HG03558 (cell line): Measurements from ENCODE around the gene GNAI3.

Source experiments
- ATAC-seq: cut with Tn5 transposase; IDR thresholded peaks from one replicate; pipeline ENCODE4 v1.9.1; 2021; ENCODE audit warnings: moderate number of reproducible peaks; ENCODE audit not compliant: unreplicated experiment; ENCODE audit errors: extremely low read depth

The GNAI3 gene

GRCh38 chr1:109548321-109549267 is at the start of gene GNAI3:
Gene GNAI3 (plus strand): TSS chr1:109548615. CDS start chr1:109548721, 106 bp downstream.
- ATAC-seq: peak; percentile 36

GRCh38 chr1:109499081-109499480 is 49.3 kb upstream of the GNAI3 start:
- ATAC-seq: no peak

DNA sequence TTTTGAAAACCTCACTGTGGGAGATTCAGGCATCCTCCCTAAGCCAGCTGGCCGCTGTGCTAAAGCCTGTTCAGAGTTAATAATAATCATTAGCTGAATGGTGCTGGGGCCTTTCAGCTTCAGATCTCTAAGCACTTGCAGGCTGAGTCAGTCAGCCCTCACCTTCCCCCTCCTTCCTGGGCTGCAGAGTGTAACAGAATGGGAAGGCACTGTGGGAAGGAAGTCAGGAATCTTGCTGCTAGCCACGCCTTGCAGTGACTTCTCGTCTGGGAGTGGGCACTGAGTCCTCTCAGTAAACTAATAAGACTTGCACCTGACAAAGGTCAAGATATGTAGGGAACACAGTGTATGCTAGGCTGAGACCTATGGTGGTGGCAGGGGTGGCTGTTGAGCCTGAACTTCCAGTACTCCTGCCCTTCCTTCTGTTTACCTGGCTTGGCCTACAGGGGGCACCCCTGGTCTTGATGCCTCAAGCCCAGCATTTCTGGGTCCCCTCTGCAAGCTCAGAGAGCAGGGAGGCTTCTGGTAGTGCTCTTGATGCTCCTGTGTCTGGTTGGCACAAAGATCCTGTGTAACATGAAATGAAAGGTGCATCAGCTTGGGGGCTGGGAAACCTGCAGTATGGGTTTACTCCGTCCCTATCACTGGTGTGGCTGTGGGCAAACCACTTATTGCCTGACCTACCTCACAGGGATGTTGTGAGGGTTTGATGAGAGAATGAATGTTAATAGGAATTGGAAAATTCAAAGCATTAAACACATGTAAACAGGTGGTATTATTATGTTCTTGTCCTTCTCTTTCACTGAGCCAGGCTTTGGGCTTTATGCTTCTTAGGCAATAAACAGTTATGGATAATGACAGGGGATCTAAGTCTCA is 48.5 kb upstream of the GNAI3 start:
- no peak for ATAC-seq

- no peak for ATAC-seq
These were observed 47.5 kb upstream of the GNAI3 start for GRCh38 chr1:109500941-109501381.

DNA sequence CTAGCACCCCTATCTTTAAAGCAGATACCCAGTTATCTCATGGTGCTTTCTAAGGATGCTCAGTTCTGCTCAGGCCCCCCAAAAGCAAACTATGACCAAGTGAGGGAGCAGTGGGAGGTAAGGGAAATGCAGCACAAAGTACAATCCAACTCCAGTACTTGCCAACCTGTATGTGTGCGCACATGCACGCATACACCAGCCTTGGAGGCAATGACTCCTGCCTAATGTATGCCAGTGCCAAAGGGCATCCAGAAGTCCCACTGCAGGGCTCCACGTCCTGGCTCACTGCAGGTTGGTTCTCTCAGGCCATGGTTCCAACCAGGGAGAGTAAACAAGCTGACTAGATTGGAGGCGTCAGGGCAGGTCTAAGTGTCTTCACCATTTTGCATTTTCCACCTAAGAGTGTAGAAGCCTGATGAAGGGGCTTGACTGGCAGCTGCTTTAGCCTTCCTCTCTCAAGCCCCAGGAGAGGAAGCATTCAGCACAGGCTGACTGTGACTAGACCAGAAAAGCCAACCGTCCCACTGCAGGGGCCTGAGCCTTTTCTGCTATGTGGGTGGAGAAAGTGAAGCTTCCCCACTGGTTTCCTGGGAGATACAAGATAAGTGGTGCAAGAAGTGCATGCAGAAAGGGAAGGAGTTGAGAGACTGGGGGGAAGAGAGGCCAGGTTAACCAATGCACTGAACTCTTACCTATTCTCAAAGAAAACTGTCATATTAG is 46.6 kb upstream of the GNAI3 start:
- no peak for ATAC-seq

- ATAC-seq: no peak
These were observed 46.0 kb upstream of the GNAI3 start for GRCh38 chr1:109502364-109502851.

DNA sequence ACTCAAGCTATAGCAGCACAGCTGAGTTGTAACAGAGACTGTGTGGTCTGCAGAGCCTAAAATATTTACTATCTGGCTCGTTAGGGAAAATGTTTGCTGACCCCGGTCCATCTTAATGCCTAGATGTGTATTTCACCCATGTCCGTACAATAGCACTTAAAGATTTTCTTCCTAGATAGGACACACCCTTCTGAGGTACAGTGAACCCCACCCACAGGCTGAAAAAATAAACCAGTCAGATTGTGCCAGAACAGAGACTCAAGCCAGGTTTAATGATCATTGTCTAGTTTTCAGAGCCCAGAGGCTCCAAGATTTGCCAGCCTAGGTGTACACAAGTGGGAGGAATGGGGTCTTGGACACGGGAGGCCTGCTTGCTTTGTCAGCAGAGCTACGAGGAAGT is 44.5 kb upstream of the GNAI3 start:
- no peak for ATAC-seq

- no peak for ATAC-seq
These were observed 43.4 kb upstream of the GNAI3 start for GRCh38 chr1:109504974-109505373.

GRCh38 chr1:109508001-109508872 is 40.2 kb upstream of the GNAI3 start:
- no peak for ATAC-seq

DNA sequence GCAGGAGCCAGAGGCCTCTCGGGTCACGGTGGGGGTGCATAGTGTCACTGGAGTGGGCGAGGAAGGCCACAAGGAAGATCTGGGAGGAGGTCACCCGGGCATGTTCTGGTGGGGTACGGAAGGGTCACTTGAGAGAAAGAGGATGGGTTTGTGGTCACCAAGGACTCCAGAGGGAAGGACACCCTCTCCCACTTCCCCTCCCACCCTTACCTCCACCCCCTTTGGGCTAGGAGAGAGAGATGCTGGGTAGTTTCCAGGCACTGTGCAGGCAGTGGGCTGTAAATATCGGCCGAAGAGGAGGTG is 39.6 kb upstream of the GNAI3 start:
- no peak for ATAC-seq

DNA sequence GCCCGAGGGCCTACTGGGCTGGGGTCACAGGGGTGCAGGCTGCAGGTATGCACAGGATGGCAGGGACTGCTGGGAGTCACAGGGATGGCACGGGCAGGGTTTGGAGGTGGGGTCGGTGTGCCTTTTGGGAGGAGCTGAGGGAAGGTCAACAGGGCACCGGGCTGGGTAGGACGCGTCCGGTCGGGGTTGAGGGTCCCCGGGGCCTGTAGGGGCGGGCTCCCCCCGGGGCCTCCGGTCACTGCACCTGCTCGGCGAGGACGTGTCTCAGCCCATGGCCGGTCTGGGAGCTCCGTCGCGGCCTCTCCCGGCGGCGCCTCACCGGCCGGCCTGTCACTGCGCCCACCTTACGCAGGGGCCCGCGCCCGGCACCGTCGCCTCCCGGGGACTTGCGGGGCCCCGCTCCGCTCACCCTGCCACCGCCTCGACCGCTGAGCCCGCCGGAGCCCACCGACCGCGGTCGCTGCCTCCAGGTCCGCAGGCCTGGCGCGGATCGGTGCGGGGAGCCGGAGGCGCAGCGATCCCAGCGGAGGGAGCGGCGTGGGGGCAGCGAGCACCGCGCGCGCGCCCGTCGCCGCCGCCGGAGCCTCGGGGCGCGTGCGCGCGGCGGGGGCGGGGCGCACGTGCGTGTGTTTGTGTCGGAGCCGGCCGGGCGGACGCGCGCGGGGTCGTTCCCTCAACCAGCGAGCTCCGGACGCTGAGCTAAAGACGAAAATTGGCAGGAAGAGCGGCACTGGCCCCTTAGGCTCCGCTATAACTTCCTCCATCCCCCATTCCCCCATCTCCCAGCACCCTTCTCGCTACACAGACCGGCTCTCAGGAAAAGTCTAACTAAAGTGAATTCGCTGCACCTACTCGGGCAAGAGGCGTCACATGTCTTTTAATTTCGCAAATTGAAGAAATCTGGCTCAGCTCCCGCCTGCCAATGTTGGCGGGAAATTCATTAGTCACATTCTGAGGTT is 39.0 kb upstream of the GNAI3 start, which contains the start of gene AMIGO1:
Gene AMIGO1 (minus strand): TSS at position 552 of the 959 bp plus-strand sequence. CDS start 815 bp downstream, outside the sequence.
- no peak for ATAC-seq

DNA sequence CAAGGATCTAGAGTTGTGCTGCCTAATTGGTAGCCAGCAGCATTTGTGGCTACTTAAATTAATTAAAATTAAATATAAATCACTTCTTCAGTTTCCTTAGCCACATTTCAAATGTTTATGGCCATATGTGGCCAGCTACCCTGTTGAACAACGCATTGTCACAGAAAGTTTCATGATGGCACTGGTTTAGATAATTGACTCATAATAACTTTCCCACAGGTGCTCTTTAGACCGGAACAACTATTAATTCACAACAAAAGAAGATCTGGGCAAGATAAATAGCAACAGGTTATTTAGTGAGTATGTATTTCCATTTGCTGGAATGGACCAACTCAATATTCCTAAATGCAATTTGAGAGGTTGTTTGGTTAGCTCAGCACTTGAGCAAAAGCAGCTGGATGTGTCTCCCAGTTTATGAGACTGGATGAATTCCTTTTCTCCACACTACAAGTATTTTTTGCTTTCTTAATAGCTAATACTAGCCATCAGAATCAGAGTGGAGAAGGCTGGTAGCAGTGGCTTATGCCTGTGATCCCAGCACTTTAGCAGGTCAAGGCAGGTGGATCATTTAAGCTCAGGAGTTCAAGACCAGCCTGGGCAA is 35.2 kb upstream of the GNAI3 start:
- ATAC-seq: no peak

DNA sequence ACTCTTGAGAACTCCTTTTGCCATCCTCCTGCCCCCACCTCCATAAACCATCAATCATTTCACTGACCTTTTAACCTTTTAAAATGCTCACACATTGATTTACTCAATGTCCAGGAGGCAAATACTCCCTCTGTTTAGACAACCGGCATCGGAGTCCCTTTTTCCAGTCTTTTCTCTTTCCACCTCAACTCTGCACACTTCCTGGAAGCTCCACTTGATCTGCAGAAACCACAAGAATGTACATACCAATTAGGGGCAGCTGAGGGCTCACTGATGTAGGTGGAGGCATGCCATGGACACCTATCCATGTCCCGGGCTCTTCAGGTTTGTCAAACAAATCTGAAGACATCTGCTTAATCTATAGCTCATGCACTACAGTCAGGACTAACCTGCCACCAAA is 33.6 kb upstream of the GNAI3 start:
- no peak for ATAC-seq

GRCh38 chr1:109516872-109517271 is 31.5 kb upstream of the GNAI3 start:
- no peak for ATAC-seq

DNA sequence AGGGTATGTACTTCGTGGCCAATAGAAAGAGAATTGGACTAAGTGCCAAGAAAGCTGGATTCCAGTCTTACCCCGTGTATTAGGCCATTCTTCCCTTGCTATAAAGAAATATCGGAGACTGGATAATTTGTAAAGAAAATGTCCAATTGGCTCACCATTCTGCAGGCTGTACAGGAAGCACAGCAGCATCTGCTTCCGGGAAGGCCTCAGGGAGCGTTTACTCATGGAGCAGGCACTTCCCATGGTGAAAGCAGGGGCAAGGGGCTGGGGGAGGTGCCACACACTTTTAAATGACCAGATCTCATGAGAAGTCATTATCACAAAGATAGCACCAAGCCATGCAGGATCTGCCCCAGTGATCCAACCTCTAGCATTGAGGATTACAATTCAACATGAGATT is 31.1 kb upstream of the GNAI3 start:
- no peak for ATAC-seq

GRCh38 chr1:109521002-109521951 is 27.1 kb upstream of the GNAI3 start:
- no peak for ATAC-seq

- no peak for ATAC-seq
These were observed 26.4 kb upstream of the GNAI3 start for GRCh38 chr1:109522026-109522425.
